NAMALWA (cell line): ENCODE results near the gene PRICKLE2.

Source experiments
- DNase-seq: peaks from one replicate; pipeline ENCODE4 v3.0.0-alpha.2; 2015; ENCODE audit warnings: low spot score

Gene PRICKLE2

GRCh38 chr3:64073158-64073761 is 152.0 kb downstream of the PRICKLE2 start:
- DNase-seq: no peak

GRCh38 chr3:64072126-64072525 is 153.1 kb downstream of the PRICKLE2 start:
- DNase-seq: no peak

DNA sequence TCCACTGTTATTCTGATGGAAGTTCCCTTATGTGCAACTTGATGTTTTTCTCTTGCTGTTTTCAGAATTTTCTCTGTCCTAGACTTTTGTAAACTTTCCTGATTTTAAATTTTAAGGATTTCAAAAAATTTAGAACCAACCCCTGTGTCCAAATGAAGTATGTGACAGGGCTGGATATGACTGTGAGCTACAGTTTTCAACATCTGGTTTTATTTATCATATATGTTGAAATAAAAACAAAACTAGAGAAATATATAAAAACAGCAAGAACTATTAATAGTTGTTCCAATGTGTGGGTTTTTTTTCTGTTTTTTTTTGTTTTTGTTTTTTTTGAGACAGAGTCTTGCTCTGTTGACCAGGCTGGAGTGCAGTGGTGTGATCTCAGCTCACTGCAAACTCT is 154.6 kb downstream of the PRICKLE2 start:
- DNase-seq: no peak

GRCh38 chr3:64067506-64068346 is 157.5 kb downstream of the PRICKLE2 start:
- DNase-seq: no peak

DNA sequence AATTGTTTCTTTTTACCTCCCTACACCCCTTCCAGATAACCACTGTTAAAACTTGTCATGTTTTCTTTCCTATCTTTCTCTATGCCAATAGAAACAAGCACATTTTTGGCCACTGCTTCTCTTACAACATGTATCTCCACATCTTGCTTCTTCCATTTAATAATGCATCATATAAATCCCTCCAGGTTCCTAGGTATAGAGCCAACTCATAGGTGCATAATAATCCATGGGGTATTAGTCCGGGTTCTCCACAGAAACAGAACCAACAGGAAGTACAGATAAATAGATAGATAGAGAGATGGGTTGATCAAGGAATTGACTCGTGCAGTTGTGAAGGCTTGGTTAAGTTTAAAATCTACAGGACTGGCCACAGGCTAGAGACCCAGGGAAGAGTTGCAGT is 160.5 kb downstream of the PRICKLE2 start:
- DNase-seq: no peak

DNA sequence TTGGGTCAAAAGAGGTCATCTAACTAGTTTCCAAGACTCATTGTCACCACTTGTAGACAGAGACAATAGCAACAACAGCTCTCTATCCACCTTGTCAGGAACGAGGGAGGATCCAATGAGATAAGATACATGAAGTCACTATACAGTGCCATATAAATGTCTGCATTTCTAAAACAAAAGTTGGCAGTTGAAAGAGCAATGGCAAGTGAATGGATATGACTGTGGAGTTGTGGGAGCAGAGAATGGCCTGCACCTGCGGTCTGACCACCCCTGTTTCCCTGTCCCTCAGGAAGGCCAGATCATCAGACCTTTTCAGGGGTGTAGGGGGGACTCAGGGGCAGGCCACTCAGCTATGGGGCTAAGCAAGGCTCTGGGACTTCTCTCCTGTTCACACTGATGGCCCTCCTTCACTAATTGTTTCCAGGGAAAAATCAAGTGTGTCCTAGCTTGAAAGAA is 161.3 kb downstream of the PRICKLE2 start:
- DNase-seq: no peak

DNA sequence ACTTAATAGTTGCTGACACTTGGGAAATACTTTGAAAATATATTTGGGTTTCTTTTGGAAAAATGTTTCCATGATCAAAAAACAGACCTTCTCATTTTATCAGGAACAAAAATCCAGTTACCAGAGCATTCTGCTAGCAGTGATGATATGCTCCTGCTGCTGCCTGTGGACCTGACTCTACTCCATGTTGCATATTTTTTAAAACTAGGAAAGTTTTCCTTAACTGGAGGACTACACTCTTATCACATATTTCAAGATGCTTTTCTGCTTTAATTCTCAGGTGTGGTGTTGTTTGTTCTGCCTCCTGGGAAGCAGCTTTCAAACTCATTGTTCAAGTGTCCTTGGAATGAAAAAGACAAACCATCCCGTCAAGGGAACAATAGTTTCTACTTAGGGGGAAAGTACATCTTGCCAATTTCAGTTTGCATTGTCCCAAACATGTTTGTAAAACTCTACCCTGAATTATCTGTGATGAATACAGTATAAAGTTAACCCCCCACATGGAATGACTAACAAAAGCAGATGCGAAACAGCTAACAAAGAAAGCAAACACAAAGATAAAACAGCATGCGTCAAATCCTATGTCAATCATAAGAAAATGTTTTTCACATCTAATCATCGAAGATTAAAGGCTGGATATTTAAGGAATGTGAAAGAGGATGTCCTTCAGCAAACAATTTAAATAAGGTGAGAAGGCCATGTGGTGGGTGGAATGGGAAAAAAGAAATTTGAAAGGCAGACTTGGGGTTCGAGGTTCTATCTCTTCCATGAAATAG is 161.9 kb downstream of the PRICKLE2 start:
- DNase-seq: no peak

GRCh38 chr3:64061628-64062027 is 163.6 kb downstream of the PRICKLE2 start:
- no peak for DNase-seq

DNA sequence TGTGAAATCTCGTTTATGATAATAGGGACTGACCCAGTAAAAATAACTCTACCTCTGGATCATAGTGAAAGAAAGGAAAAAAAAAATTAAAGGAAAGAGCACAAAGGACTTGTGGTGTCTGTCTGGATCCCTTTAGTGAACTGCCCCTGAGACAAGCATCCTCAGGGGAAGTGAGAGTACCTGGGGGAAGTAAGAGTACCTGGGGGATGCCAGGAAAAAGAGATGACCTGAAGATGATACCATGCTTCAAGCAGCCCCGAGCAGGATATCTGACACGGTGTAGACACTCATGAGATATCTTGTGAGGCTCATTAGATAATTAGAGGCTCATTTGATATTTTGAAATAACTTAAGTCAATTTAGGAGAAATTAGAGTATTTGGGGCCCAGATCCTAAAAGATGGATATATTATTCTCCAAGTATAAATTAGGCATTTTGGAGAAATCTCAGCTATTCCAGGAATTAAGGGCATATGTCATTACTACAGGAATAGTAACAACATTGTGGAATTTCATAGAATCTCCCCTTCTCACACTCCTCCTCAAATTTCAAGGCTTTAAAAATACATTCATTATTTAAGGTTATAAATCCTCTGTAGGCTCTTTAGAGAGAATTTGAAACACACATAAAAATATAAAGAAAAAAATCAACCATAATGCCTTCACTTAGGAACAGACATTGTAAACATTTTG is 165.6 kb downstream of the PRICKLE2 start:
- no peak for DNase-seq

GRCh38 chr3:64058566-64058965 is 166.7 kb downstream of the PRICKLE2 start:
- no peak for DNase-seq

- no peak for DNase-seq
These were observed 168.0 kb downstream of the PRICKLE2 start for GRCh38 chr3:64057231-64057630.

DNA sequence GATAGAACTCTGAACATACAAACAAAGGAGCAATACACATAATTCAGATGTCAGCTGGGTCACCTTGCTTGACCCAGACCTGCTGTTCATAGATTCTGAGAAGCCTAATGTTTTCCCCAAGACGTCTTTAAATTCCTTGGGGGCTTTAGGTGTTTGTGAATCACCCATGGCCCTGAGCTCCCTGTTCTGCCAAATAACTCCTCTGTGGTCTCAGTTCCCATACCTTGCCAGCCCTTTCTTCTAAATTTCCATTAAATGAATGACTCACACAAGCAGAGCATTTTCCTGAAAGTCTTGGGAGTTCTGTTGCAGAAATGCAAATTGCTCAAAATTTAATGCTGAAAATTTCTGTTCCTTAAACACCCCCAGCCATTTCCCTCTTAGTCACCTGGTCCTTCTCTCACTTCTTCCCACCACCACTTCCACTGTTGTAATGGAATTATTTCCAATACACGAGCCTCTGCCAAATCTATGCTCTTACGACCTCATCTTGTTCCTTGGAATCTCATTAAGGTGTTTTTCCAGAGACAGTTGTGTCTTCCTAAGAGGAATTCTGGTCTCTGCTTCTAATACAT is 168.6 kb downstream of the PRICKLE2 start:
- DNase-seq: no peak

DNA sequence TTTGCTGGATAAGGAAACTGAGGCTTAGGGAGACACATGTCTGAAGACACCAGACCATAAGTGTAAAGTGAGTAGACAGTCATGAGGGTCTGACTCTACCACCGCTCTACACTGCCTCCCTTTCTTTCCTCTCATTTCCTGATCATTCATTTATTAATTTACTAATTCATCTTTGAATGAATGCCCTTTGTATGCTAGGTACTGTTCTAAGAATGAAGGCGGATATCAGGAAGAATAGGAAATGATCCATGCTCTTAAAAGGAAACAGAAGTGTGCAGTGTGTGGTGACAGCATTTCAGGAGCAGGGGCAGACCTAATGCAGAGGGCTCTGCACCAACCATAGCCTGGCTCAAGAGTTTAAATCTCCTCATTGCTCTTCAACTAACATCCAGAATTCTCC is 170.2 kb downstream of the PRICKLE2 start:
- no peak for DNase-seq

DNA sequence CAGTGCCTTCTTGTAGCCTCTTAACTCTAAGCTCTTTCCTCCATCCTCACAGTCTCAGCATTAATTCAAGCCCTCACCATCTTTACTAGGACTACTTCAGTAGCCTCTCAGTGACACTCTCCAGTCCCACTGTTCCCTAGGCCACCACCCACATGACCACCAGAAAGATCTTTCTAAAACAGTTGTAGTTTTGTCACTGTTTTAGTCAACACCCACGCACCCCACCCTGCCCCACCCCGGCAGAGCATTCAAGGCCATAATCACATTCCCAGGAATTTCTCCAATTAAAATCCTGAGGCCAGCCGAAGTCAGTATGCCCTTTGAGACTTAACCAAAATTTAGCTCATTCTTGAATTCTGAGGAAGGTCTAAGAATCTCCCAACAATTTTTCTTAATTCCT is 170.8 kb downstream of the PRICKLE2 start:
- DNase-seq: no peak

DNA sequence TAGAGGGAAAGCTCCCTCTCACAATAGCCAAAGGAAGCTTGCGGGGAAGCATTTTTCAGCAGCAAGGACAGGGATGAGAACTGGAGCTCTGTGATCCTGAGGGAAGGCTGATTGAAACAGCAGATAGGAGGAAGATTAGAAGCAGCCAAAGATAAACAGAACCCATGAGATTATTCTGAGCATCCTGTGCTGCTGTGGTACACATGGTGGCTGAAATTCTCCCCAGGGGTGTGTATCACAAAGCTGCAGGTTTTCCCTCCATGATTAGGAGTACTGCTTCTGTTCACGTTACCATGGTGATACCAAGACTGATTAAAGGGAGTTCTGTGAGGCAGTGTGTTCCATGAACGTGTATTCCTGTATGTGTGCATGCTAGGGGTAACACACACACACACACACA is 171.7 kb downstream of the PRICKLE2 start:
- no peak for DNase-seq

DNA sequence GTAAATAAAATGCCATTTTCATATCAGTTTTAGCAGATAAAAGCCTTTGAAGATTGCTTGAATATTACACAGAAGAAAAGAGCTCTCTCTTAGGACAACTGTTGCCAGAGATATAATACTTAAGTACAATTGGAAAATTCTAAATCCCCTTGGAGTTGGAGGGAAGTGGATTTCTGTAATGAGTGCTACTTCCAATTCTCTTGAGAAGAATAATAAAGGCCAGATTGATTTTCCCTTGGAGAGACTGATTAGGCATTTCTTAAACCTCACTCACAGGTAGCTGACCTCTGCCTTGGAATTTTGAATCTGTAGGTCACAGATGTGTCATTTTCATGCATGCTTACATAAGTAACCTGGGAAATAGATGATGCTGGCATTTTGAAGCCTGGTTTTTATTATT is 172.1 kb downstream of the PRICKLE2 start:
- no peak for DNase-seq

- DNase-seq: no peak
These were observed 175.4 kb downstream of the PRICKLE2 start for GRCh38 chr3:64049832-64050231.

GRCh38 chr3:64049136-64049535 is 176.1 kb downstream of the PRICKLE2 start:
- DNase-seq: no peak

DNA sequence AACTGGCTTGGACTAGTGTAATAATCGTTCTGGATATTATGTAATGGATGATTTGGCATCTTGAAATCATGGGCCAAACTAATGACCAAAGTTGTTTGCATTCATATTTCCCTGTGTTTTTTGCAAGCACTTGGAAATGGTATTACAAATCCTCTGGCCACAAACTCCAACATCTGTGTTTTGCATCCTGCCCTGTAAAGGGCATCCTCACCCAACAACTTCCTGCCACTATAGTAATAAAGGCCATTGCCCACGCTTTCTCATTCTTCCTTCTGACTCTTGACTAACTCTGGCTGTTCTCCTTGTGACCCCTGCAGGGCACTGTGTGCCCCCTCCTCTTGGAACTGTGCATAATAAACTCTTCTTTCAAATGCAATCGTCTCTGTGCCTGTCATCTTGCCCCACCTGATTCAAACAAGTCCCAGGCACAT is 176.6 kb downstream of the PRICKLE2 start:
- no peak for DNase-seq

GRCh38 chr3:64047787-64048186 is 177.5 kb downstream of the PRICKLE2 start:
- no peak for DNase-seq

DNA sequence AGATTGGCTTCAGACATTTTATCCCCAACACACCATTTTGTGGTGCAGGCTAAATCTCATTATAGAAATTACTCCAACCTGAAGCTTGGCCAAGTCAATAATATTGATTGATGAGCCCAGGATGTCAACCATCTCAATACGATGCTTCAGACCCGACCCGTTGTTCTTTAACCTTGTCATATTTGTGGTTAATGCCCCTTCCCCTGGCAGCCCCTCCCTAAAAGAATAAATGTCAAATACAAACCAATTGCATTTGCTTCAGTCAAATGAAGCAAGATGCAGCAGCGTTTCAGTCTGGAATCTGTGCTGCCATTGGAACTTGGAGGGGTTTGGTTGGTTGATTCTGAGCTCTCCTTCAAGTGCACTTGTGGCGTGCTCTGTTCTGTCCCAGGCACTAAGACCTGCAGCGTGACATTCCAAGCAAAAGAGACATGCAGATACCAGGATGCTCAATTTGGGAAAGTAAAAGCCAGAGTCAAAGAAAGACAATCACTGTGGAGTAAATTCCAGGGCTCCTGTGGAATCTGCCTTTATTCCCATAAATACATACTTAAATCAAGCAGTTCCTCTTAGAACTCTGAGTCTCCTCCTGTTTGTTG is 178.2 kb downstream of the PRICKLE2 start:
- no peak for DNase-seq
